H54 (cell line): ENCODE results near the gene DPF3.

Experiments used
- DNase-seq: peaks from one replicate; pipeline ENCODE4 v3.0.0; 2011; ENCODE audit warnings: low spot score, mixed read lengths; ENCODE audit not compliant: insufficient read length
- FAIRE-seq: peaks from 3 replicates; lab custom pipeline; 2011; peaks lifted over from hg19 to GRCh38; lab: Jason Lieb, UNC
- POLR2A ChIP-seq: IDR thresholded peaks from 2 replicates; pipeline ENCODE4 v1.6.1; 2011; ENCODE audit warnings: low read depth, mild to moderate bottlenecking, low read length

Gene DPF3

DNA sequence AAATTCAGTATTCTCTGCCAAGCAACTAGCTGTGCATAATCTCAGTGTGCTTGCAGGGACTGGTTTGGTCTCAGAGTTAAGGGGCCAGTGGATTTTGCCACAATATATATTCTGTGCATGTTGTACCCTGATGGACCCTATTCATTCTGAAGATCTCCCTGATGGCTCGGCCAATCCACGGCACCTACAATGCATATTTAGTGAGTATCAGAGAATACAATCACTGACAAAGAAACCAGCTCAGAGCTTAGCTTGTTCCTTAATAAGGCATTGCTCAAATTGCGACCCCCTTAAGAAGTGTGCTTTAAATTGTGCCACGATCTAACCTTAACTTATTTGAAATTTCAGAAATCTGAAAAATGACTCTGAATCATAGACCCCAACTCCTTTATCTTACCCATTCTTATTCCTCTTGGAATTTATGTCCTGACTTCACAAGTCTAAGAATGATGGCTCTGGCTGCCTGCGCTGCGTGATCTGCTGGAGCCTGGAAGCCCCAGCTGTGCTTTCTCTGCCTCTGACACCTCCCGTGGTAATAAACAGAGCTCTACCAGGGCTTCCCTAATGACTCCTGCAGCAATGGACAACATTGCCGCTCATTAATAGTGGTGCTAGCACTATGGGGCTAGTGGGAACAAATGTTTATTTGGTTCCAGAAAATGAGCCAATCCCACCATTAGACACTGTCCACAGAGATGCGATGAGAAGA is 23.3 kb upstream of the DPF3 start:
- DNase-seq (no peak), FAIRE-seq (no peak)
- TF ChIP-seq POLR2A: no peak

DNA sequence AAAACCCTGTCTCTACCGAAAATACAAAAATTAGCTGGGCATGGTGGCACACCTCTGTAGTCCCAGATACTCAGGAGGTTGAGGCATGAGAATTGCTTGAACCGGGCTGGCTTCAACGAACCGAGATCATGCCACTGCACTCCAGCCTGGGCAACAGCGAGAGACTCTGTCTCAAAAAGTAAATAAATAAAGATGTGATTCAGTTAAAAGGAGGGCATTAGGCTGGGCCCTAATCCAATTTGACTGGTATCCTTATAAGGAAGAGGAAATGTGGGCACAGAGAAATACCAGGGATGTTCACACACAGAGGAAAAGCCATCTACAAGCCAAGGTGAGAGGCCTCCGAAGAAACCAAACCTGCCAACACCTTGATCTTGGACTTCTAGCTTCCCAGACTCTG is 22.3 kb upstream of the DPF3 start:
- DNase-seq: no peak
- no peak for TF ChIP-seq POLR2A
- peak; percentile 20 for FAIRE-seq

DNA sequence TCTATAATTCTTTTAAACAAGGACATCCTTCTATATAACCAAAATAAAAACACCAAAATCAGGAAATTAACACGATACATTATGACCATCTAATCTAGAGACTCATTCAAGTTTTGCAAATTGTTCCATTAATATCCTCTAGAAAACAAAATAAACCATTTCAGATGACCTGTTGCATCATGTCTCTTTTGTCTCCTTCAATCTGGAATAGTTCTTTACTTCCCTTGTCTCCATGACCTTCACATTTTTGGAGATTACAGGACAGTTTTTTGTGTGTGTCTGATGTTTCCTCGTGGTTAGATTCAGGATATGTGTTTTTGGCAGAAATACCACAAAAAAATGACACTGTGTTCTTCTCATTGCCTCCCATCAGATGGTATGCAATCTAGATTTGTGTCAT is 19.9 kb upstream of the DPF3 start:
- no peak for DNase-seq
- TF ChIP-seq POLR2A: no peak
- FAIRE-seq: no peak

DNA sequence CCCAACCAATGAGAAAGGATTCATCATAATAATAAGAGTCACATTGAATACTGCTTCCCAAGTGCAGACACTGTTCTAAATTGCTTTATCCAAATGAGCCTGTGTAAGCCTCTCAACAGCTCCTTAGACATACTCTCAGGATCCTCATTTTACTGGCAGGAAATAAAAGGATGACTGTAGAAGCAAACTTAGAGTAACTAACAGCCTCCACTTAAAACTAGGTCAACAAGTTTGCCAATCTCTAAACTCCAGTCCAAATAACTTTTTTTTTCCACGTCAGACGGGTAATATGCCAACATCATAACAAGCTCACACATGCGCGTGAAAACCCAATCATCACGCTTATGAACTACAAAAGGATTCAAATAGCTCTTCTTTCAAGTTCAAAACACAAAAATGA is 15.3 kb upstream of the DPF3 start:
- DNase-seq: no peak
- TF ChIP-seq POLR2A: no peak
- no peak for FAIRE-seq

DNA sequence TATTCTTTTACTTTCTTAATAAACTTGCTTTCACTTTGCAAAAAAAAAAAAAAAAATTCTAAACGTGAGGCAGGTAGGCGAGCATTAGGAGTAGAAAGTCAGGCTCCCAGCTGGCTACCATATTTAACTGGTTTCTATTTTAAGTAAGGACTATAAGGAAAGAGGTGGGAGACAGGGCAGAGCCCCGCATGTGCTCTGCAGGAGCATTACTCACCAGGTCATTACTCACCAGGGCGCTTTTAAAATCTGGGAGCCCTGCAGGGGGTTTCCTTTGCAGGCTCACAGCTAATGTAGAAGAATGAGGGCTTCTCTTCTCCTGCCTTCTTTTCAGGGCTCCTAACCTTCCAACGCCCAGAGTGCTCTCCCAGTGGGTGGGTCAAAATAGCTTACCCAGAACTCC is 14.0 kb upstream of the DPF3 start:
- FAIRE-seq: peak; percentile 86
- TF ChIP-seq POLR2A: no peak
- DNase-seq: peak; percentile 70

DNA sequence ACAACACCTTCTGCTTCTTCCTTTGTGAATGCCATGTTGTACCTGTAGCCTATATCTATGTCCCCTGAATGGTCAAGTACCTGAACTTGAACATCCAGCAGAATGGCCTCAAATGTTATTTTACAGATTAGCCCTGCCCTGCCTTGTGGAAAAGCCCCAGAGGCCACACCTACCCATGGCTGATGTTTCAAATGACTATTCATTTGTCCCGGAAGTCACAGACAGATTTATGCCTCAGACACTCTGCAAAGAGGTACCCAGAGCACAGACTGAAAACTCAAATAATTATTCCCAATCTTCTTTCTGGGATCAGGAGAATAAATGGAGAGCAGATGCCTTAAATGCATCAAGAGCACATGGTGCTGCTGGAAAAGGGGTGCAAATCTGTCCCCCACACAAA is 13.0 kb upstream of the DPF3 start:
- FAIRE-seq (peak; percentile 65), DNase-seq (no peak)
- no peak for TF ChIP-seq POLR2A

DNA sequence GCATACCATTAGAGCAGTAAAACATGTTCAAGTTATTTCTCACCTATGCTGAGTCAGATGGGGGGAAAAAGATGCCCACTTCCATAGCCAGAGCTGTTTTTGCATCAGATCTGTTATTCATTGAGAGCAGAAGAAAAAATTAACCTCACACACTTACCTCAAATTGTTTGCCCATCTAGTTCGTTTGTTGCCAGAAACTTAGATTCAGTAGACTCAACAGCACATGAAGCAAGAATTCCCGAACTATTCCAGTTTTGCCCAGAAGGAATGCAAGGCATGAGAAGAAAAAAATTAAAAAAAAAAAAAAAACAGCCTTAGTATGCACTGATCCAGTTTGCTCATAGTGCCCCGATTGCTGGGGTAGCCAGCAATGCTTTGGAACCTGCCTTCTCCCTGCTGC is 12.4 kb upstream of the DPF3 start:
- FAIRE-seq: no peak
- TF ChIP-seq POLR2A: no peak

DNA sequence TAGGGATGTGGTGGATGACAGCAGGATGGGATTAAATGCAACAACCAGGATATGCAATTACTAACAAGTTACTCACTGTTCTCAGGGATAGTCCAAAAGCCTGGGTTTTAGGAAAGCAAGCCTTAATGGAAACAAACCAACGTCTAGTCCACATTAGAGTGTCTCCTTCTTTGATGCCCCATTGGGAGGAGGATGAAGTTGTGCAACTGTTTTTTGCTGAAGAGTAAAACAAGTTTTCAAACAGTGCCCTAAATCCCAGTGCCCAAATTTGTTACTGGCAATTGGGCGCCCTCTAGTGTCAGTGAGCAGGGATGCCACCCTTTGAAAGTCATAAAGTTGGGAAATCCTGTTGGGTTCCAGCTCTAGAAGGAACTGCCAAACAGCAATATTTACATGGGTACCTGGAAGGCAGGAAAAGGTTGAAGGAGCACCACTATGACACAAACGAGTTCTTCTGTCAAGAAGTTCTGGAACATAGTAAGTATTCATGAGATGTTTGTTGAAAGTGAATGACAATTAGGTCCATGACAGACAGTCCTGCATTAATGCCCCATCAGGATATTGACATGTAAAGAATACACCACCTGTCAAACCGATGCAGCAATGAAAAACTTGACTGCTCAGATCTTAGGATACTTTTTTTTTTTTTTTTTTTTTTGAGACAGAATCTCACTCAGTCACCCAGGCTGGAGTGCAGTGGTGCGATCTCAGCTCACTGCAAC is 11.1 kb upstream of the DPF3 start:
- peak; percentile 33 for FAIRE-seq
- no peak for DNase-seq
- TF ChIP-seq POLR2A: no peak

More for the DNA sequence above, 12.4 kb upstream of the DPF3 start:
- no peak for DNase-seq

DNA sequence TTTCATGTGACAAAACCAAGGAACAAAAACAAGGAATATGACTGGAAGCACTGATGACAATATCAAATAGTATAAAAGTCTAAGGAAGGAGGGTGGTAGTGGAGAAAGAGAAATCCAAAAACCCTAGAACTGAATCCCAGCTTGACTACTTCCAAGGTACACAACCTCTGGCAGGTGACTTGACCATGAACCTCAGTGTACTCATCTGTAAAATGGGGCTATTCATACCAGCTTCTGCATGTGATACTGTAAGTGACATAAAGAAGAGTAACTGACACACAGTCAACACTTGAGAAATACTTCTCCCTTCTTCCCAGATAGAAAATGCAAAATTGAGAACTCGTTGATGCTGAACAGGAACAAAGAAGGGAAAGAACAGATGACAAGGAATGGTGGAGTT is 10.3 kb upstream of the DPF3 start:
- no peak for FAIRE-seq
- no peak for TF ChIP-seq POLR2A
- DNase-seq: no peak

DNA sequence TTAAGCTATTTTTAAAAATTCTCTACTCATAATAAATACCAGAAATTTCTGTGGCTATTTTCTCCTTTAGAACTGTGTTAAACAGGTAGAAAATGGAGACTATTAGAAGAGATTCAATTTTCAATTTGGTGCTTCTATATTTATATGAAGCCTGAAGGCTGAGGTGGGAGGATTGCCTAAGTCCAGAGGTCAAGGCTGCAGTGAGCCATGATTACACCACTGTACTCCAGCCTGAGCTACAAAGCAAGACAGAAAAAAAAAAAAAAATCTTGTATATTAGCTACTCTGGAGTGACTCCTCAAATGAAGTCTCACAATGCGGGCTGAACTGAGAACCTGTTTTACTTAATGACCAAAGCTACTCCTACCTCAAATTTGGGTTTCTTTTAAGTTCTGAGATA is 9.8 kb upstream of the DPF3 start:
- FAIRE-seq (no peak), DNase-seq (no peak)
- TF ChIP-seq POLR2A: no peak

DNA sequence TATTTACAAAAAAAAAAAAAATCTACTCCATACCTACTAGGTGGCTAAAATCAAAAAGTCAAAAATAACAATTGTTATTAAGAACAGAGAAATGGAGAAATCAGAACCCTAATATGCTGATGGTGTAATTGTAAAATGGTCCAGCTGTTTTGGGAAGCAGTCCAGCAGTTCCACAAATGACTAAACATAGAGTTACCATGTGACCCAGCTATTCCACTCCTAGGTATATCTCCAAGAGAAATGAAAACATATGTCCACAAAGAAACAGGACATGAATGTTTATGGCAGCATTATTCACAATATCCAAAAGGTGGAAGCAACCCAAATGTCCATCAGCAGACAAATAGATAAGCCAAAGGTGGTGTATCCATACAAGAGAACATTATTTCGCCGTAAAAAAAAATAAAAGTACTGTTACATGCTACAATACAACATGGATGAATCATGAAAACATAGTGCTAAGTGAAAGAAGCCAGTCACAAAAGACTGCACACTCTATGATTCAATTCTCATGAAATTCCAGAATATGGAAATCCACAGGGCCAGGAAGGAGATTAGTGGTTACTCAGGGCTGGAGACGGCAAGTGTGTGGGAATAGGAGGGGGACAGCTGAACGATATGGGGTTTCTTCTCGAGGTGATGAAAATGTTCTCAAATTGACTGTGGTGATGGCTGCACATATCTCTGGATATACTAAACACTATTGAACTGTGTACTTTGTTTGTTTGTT is 9.1 kb upstream of the DPF3 start:
- DNase-seq: no peak
- FAIRE-seq: no peak
- no peak for TF ChIP-seq POLR2A

DNA sequence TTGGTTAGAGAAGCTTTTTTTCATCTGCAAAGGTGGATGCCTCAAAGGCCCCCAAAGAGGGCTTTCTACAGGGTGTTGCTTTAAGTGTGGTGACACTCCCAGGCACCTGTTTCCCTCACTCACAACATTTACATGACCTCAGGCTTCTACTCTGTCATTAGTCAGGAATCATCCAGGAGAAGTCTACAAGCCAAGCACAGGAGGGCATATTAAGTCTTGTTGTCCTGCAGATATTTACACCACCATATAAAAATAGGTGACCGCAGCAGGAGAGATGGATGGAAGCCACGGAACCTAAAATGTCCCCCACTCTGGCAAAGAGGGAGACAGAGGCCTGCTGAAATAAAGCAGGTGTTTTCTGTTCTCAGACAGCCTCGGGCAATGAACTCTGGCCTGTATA is 7.5 kb upstream of the DPF3 start:
- TF ChIP-seq POLR2A: no peak
- no peak for DNase-seq
- FAIRE-seq: no peak

DNA sequence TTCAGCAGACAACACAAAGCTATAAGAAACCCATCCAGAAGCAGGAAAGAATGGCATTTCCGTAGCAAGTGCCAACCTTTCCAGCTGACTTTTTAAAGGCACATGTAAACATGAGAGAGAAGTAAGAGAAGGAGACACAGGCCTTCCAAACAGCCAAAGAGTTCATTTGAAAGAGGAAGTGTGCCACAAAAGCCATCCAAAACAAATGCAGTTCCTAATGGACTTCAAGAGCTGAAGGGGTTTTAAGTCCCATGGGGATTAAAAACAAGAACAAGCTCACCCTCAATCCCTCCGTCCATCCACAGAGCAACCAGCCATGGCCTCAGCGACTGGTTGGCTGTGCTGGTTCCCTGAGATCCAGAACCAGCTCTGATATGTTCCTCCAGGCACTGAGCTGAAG is 4.5 kb upstream of the DPF3 start:
- DNase-seq (no peak), FAIRE-seq (no peak)
- no peak for TF ChIP-seq POLR2A

DNA sequence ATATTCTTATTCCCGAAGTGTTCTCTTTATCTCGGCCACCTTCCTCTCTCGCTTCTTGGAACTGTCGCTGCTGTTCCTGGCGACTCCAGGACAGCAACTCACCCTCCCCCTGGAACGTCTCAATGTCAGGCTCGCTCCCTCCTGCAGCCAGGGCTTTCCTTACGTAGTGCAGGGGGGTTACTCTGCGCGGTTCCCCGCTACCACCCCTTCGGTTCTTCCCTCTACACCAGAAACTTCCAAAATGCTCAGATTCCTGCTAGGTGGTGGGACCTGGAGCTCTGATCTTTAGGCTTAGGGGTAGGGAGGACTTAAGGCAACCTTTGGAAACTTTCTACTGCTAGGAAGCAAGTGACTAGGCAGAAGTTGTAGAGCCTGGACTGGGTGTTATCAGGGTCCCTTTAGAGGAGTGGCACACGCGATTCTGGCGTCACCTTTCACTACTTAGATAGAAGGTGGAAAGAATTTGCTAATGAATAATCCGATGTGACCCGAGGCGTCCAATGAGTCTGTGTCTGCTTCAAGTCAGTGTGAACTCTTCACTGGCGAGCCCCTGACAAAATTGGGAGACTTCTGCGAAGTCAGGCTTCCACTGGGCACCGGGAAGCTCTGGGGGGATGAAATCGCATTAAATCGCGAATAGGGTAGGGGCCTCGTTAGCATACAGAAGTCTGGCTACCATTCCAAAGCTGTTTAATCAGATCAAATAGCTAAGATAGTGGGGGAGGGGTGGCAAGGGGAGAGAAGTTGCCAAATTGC is 900 bp upstream of the DPF3 start:
- FAIRE-seq: no peak
- TF ChIP-seq POLR2A: no peak
- peak; percentile 52 for DNase-seq
